GM12878 (cell line): ENCODE results near the gene CPSF4L.

ENCODE experiments used
- FOXM1 ChIP-seq: IDR thresholded peaks from 2 replicates; pipeline ENCODE4 v1.6.1; 2012; ENCODE audit warnings: low read depth, mild to moderate bottlenecking, inconsistent platforms, low read length, moderate library complexity
- MEF2A ChIP-seq: IDR thresholded peaks from 2 replicates; pipeline ENCODE4 v1.6.1; 2011; ENCODE audit warnings: low read depth, mild to moderate bottlenecking, low read length, moderate library complexity; ENCODE audit not compliant: insufficient read depth
- POLR2AphosphoS5 ChIP-seq: IDR thresholded peaks from 2 replicates; pipeline ENCODE4 v1.6.1; 2011; ENCODE audit warnings: mild to moderate bottlenecking, low read length, inconsistent platforms
- TF ChIP-seq, protein P1 (sequence below), 3 experiments: IDR thresholded peaks in 2 of 3; conservative IDR thresholded peaks in 1 of 3; 2 replicates each; pipeline ENCODE4 v1.5.1; 2011; ENCODE audit warnings: low read depth in 3 of 3, low read length in 3 of 3, mild to moderate bottlenecking in 3 of 3, control low read depth in 2 of 3, moderate library complexity in 2 of 3, inconsistent platforms in 1 of 3, mixed read lengths in 1 of 3; ENCODE audit not compliant: control insufficient read depth in 2 of 3, insufficient read depth in 1 of 3; ENCODE audit errors: extremely low read depth in 1 of 3
- TF ChIP-seq, protein P2 (sequence below): fragments of 450-650 bp; IDR thresholded peaks from 2 replicates; pipeline ENCODE4 v1.6.1; 2016; ENCODE audit warnings: mild to moderate bottlenecking
- TF ChIP-seq, protein P3 (sequence below): IDR thresholded peaks from 2 replicates; pipeline ENCODE4 v1.6.1; 2011; ENCODE audit warnings: low read depth, low read length, improper control_type of control experiment, borderline replicate concordance
- TF ChIP-seq, protein P4 (sequence below): fragments of 450-650 bp; formaldehyde crosslinking; IDR thresholded peaks from 2 replicates; pipeline ENCODE4 v1.5.0; 2022; ENCODE audit warnings: mild to moderate bottlenecking, missing genetic modification characterization

DNA sequence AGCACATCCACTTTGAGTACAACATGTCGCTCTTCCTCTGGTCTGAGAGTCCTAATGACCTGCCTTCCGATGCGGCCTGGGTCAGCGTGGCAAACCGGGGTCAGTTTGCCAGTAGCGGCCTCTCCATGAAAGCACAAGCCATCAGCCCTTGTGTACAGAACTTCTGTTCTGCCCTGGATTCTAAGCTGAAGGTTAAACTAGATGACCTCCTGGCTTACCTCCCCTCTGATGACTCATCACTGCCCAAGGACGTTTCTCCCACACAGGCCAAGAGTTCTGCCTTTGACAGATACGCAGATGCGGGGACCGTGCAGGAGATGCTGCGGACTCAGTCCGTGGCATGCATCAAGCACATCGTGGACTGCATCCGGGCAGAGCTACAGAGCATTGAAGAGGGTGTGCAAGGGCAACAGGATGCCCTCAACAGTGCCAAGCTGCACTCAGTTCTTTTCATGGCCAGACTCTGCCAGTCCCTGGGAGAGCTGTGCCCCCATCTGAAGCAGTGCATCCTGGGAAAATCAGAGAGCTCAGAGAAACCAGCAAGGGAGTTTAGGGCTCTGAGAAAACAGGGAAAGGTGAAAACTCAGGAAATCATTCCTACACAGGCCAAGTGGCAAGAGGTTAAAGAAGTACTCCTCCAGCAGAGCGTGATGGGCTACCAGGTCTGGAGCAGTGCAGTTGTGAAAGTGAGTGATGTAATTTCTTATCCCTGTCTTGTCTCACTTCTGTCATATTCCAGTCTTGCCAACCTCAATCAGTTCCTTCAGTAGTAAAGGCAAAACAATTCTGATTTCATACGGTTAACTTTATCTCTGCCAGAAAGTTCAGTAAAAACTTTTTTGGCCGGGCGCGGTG lies 60.2 kb downstream of the CPSF4L start:
- TF ChIP-seq MEF2A (no peak), POLR2AphosphoS5 (no peak), FOXM1 (no peak)
- TF ChIP-seq, protein P1, sequence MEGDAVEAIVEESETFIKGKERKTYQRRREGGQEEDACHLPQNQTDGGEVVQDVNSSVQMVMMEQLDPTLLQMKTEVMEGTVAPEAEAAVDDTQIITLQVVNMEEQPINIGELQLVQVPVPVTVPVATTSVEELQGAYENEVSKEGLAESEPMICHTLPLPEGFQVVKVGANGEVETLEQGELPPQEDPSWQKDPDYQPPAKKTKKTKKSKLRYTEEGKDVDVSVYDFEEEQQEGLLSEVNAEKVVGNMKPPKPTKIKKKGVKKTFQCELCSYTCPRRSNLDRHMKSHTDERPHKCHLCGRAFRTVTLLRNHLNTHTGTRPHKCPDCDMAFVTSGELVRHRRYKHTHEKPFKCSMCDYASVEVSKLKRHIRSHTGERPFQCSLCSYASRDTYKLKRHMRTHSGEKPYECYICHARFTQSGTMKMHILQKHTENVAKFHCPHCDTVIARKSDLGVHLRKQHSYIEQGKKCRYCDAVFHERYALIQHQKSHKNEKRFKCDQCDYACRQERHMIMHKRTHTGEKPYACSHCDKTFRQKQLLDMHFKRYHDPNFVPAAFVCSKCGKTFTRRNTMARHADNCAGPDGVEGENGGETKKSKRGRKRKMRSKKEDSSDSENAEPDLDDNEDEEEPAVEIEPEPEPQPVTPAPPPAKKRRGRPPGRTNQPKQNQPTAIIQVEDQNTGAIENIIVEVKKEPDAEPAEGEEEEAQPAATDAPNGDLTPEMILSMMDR (IDR thresholded peaks at IDR 0.05 in 2 of 3, conservative IDR thresholded peaks at IDR 0.05 in 1 of 3; ENCODE audit: control insufficient read depth in 2 of 3, extremely low read depth in 1 of 3, insufficient read depth in 1 of 3, low read depth in 3 of 3, low read length in 3 of 3): no peak
- TF ChIP-seq, protein P2, sequence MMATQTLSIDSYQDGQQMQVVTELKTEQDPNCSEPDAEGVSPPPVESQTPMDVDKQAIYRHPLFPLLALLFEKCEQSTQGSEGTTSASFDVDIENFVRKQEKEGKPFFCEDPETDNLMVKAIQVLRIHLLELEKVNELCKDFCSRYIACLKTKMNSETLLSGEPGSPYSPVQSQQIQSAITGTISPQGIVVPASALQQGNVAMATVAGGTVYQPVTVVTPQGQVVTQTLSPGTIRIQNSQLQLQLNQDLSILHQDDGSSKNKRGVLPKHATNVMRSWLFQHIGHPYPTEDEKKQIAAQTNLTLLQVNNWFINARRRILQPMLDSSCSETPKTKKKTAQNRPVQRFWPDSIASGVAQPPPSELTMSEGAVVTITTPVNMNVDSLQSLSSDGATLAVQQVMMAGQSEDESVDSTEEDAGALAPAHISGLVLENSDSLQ: no peak
- TF ChIP-seq, protein P3, sequence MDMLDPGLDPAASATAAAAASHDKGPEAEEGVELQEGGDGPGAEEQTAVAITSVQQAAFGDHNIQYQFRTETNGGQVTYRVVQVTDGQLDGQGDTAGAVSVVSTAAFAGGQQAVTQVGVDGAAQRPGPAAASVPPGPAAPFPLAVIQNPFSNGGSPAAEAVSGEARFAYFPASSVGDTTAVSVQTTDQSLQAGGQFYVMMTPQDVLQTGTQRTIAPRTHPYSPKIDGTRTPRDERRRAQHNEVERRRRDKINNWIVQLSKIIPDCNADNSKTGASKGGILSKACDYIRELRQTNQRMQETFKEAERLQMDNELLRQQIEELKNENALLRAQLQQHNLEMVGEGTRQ: no peak
- TF ChIP-seq, protein P4, sequence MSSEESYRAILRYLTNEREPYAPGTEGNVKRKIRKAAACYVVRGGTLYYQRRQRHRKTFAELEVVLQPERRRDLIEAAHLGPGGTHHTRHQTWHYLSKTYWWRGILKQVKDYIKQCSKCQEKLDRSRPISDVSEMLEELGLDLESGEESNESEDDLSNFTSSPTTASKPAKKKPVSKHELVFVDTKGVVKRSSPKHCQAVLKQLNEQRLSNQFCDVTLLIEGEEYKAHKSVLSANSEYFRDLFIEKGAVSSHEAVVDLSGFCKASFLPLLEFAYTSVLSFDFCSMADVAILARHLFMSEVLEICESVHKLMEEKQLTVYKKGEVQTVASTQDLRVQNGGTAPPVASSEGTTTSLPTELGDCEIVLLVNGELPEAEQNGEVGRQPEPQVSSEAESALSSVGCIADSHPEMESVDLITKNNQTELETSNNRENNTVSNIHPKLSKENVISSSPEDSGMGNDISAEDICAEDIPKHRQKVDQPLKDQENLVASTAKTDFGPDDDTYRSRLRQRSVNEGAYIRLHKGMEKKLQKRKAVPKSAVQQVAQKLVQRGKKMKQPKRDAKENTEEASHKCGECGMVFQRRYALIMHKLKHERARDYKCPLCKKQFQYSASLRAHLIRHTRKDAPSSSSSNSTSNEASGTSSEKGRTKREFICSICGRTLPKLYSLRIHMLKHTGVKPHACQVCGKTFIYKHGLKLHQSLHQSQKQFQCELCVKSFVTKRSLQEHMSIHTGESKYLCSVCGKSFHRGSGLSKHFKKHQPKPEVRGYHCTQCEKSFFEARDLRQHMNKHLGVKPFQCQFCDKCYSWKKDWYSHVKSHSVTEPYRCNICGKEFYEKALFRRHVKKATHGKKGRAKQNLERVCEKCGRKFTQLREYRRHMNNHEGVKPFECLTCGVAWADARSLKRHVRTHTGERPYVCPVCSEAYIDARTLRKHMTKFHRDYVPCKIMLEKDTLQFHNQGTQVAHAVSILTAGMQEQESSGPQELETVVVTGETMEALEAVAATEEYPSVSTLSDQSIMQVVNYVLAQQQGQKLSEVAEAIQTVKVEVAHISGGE (CRISPR knock-in tag): no peak
